ENCODE data around the gene CLCN7. TPM values are rescaled to one million over a fixed set of nuclear protein-coding genes. Genes with fewer than 3 reads are reported as not detected.
"Not testable (repeated sequence)": the region's sequence is repeated elsewhere in the genome, so short reads cannot be mapped to it uniquely, and the experiment has no call there.

Gene CLCN7
- total RNA-seq, 1 experiment from 2014 or later: 127 TPM

DNA sequence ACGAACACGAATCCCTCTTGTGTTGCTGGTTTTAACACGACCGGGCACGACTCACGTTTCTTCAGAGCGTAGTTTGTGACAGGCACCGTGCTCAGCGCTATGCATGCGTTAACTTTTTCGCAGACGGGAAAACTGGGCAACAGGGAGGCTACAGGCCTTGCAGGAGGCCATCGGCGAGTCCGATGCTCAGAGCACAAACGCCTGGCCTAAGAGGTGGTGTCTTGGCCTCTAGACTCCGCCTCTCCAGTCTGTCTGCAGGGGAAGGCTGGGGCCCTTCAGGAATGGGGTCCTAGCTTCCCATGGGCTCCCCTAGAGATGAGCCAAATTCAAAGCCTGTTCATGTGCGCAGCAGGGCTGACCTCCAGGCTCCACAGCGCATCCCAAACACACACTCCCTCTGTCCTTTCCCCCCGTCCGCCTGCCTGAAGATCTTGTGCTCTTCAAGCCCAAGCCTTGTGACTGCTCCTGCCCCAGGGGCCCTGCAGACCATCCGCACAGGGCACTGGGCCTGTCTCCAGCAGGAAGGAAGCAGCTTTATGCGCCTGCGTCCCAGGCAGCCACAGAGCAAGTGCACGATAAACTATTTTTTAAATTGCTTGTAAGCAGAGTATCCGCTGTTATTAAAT lies 3.1 kb downstream of the CLCN7 start:
- Mint-ChIP-seq H3K9me3 (ENCODE audit: unreplicated experiment) (no peaks in the 10 kb centered on the region), H3K4me1 (ENCODE audit: low read depth, unreplicated experiment) (no peaks in the 10 kb centered on the region), H3K36me3 (ENCODE audit: insufficient read depth, unreplicated experiment) (peaks cover 6% of the 10 kb centered on the region), H3K4me3 (ENCODE audit: unreplicated experiment) (no peak overlapping the region), H3K27ac (ENCODE audit: unreplicated experiment) (no peak overlapping the region), H3K27me3 (ENCODE audit: insufficient read depth, unreplicated experiment) (no peaks in the 10 kb centered on the region)
- Histone ChIP-seq H3K4me3 (ENCODE audit: low read depth, low read length) (no peak overlapping the region), H3K27me3 (replicated peaks; ENCODE audit: control insufficient read depth, insufficient read depth, low read length) (no peaks in the 10 kb centered on the region), H3K4me1 (peaks cover 4% of the 10 kb centered on the region; the same call in 1 of the 2 replicates), H3K9me3 (no peaks in the 10 kb centered on the region), H3K36me3 (ENCODE audit: control insufficient read depth, insufficient read depth, low read length) (no peaks in the 10 kb centered on the region; the same call in 1 of the 2 replicates)
- no peak for DNase-seq
- no TSS peak for BruUV-seq (replicated peaks)
- ChIA-PET CTCF (no interaction called here), POLR2A (interaction anchor here (0.5 kb wide), 1 partner anchor 92 kb away, joined by 3 read pairs; no protein-coding TSS in a partner anchor)
- intact Hi-C loops (cut with micrococcal nuclease; ENCODE audit: unreplicated experiment): loop anchor here (10.0 kb wide), 1 partner anchor 47 kb away; the partner anchor contains the start of gene UQCC4
- TF ChIP-seq, protein P1, sequence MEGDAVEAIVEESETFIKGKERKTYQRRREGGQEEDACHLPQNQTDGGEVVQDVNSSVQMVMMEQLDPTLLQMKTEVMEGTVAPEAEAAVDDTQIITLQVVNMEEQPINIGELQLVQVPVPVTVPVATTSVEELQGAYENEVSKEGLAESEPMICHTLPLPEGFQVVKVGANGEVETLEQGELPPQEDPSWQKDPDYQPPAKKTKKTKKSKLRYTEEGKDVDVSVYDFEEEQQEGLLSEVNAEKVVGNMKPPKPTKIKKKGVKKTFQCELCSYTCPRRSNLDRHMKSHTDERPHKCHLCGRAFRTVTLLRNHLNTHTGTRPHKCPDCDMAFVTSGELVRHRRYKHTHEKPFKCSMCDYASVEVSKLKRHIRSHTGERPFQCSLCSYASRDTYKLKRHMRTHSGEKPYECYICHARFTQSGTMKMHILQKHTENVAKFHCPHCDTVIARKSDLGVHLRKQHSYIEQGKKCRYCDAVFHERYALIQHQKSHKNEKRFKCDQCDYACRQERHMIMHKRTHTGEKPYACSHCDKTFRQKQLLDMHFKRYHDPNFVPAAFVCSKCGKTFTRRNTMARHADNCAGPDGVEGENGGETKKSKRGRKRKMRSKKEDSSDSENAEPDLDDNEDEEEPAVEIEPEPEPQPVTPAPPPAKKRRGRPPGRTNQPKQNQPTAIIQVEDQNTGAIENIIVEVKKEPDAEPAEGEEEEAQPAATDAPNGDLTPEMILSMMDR (IDR thresholded peaks at IDR 0.05; ENCODE audit: insufficient read depth in 1 of 2, low read depth in 1 of 2, low read length in 1 of 2, severe bottlenecking in 1 of 2, unreplicated experiment in 1 of 2): no peak

- ChIA-PET CTCF (no interaction called here), POLR2A (no interaction called here)
- intact Hi-C loops (cut with micrococcal nuclease; ENCODE audit: unreplicated experiment): loop anchor here (10.0 kb wide), 1 partner anchor 46 kb away; the partner anchor contains the start of gene UQCC4
- H3K27me3 Mint-ChIP-seq (ENCODE audit: insufficient read depth, unreplicated experiment): no peaks in the 10 kb centered on the region
- BruUV-seq (replicated peaks): no TSS peak
- H3K36me3 Mint-ChIP-seq (ENCODE audit: insufficient read depth, unreplicated experiment): peaks cover 6% of the 10 kb centered on the region
- H3K9me3 Mint-ChIP-seq (ENCODE audit: unreplicated experiment): no peaks in the 10 kb centered on the region
- H3K27ac Mint-ChIP-seq (ENCODE audit: unreplicated experiment): no peak overlapping the region
- DNase-seq: no peak
- H3K9me3 ChIP-seq: no peaks in the 10 kb centered on the region
- no peaks in the 10 kb centered on the region; the same call in 1 of the 2 replicates for H3K36me3 ChIP-seq (ENCODE audit: control insufficient read depth, insufficient read depth, low read length)
- no peaks in the 10 kb centered on the region for H3K4me1 Mint-ChIP-seq (ENCODE audit: low read depth, unreplicated experiment)
- no peaks in the 10 kb centered on the region for H3K27me3 ChIP-seq (replicated peaks; ENCODE audit: control insufficient read depth, insufficient read depth, low read length)
- TF ChIP-seq, protein P1 (IDR thresholded peaks at IDR 0.05; ENCODE audit: insufficient read depth in 1 of 2, low read depth in 1 of 2, low read length in 1 of 2, severe bottlenecking in 1 of 2, unreplicated experiment in 1 of 2): no peak
- H3K4me3 Mint-ChIP-seq (ENCODE audit: unreplicated experiment): no peak overlapping the region
- no peak overlapping the region for H3K4me3 ChIP-seq (ENCODE audit: low read depth, low read length)
- peaks cover 4% of the 10 kb centered on the region; the same call in 1 of the 2 replicates for H3K4me1 ChIP-seq
Observed at GRCh38 chr16:1470481-1471251, 4.2 kb downstream of the CLCN7 start.

- no TSS peak for BruUV-seq (replicated peaks)
Observed at GRCh38 chr16:1469693-1470201, 5.1 kb downstream of the CLCN7 start.

DNA sequence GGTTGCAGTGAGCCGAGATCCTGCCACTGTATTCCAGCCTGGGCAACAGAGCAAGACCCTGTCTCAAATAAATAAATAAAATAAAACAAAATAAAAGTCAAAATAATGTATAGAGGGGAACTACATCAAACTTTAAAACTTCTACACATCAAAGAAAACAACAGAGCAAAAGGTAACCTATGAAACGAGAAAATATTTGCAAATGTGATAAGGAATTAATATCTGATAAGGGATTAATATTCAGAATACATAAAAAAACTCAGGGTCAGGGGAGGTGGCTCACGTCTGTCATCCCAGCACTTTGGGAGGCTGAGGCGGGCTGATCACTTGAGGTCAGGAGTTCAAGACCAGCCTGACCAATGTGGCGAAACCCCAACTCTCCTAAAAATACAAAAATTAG lies 5.7 kb downstream of the CLCN7 start:
- BruUV-seq (replicated peaks); DNase-seq; H3K4me1 Mint-ChIP-seq (ENCODE audit: low read depth, unreplicated experiment); H3K27me3 ChIP-seq (replicated peaks; ENCODE audit: control insufficient read depth, insufficient read depth, low read length); intact Hi-C loops (cut with micrococcal nuclease; ENCODE audit: unreplicated experiment); H3K27ac Mint-ChIP-seq (ENCODE audit: unreplicated experiment); H3K4me3 Mint-ChIP-seq (ENCODE audit: unreplicated experiment); H3K4me1 ChIP-seq; H3K36me3 Mint-ChIP-seq (ENCODE audit: insufficient read depth, unreplicated experiment); H3K4me3 ChIP-seq (ENCODE audit: low read depth, low read length); H3K9me3 ChIP-seq; H3K9me3 Mint-ChIP-seq (ENCODE audit: unreplicated experiment); H3K36me3 ChIP-seq (ENCODE audit: control insufficient read depth, insufficient read depth, low read length); H3K27me3 Mint-ChIP-seq (ENCODE audit: insufficient read depth, unreplicated experiment); POLR2A ChIA-PET; CTCF ChIA-PET: not testable (repeated sequence)

More at GRCh38 chr16:1469693-1470201, 5.1 kb downstream of the CLCN7 start:
- peaks cover 6% of the 10 kb centered on the region for H3K36me3 Mint-ChIP-seq (ENCODE audit: insufficient read depth, unreplicated experiment)
- Histone ChIP-seq H3K9me3 (no peaks in the 10 kb centered on the region), H3K36me3 (ENCODE audit: control insufficient read depth, insufficient read depth, low read length) (no peaks in the 10 kb centered on the region; the same call in 1 of the 2 replicates), H3K27me3 (replicated peaks; ENCODE audit: control insufficient read depth, insufficient read depth, low read length) (no peaks in the 10 kb centered on the region), H3K4me1 (peaks cover 4% of the 10 kb centered on the region; the same call in 1 of the 2 replicates), H3K4me3 (ENCODE audit: low read depth, low read length) (no peak overlapping the region)
- no peak overlapping the region for H3K4me3 Mint-ChIP-seq (ENCODE audit: unreplicated experiment)
- H3K27me3 Mint-ChIP-seq (ENCODE audit: insufficient read depth, unreplicated experiment): no peaks in the 10 kb centered on the region
- POLR2A ChIA-PET: no interaction called here
- H3K27ac Mint-ChIP-seq (ENCODE audit: unreplicated experiment): no peak overlapping the region
- CTCF ChIA-PET: no interaction called here
- TF ChIP-seq, protein P1 (IDR thresholded peaks at IDR 0.05; ENCODE audit: insufficient read depth in 1 of 2, low read depth in 1 of 2, low read length in 1 of 2, severe bottlenecking in 1 of 2, unreplicated experiment in 1 of 2): no peak
- no peaks in the 10 kb centered on the region for H3K9me3 Mint-ChIP-seq (ENCODE audit: unreplicated experiment)
- no peak for DNase-seq
- no peaks in the 10 kb centered on the region for H3K4me1 Mint-ChIP-seq (ENCODE audit: low read depth, unreplicated experiment)
- intact Hi-C loops (cut with micrococcal nuclease; ENCODE audit: unreplicated experiment): loop anchor here (10.0 kb wide), 1 partner anchor 45 kb away; the partner anchor contains the start of gene UQCC4
